ENCODE data around the gene MPND.

MPND gene

DNA sequence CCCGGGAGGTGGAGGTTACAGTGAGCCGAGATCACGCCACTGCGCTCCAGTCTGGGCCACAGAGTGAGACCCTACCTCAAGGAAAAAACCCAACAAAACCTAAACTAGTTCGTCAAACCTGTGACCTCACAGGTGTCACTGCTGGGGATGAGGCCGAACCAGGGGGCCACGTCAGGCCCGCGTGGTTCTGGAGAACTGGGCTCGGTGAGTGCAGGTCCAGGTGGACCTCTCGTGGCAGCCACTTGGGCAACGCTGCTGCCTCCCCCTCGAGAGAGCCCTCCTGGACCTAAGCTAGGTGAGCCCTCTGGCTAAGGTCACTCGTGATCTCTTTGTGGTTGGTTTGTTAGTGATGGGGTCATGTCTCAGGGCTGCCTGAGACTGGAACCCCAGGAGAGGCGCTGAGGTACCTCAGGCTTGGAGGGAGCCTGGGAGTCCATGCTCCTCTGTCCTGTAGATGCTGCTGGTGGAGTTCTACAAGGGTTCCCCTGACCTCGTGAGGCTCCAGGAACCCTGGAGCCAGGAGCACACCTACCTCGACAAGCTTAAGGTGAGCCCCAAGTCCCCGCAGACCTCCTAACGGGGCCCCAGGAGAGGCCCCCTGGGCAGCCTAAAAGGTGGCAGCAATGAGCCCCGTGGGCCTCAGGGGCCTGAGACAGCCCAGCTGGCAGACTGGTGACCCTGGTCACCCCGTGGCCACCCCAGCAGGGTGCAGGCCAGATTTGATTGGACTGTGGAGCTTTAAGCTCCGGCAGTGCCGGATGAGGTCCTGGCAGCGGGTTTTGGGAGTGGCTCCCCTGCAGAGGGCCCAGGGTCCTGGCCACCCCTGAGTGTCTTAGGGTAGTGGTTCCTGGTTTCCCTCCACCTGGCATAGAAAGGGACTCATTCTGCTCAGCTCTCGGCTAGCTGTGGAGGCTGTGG is 15.6 kb downstream of the MPND start:
- Mint-ChIP-seq H3K27me3 (ENCODE audit: low read depth) (no peaks in the 10 kb centered on the region), H3K36me3 (ENCODE audit: low read depth) (peaks cover 13% of the 10 kb centered on the region), H3K4me1 (peaks cover 8% of the 10 kb centered on the region), H3K4me3 (no peak overlapping the region), H3K27ac (no peak overlapping the region), H3K9me3 (no peaks in the 10 kb centered on the region)
- TF ChIP-seq CTCF (IDR thresholded peaks at IDR 0.05; ENCODE audit: unreplicated experiment in 3 of 3) = no peak

- peaks cover 13% of the 10 kb centered on the region for H3K36me3 Mint-ChIP-seq (ENCODE audit: low read depth)
- no peaks in the 10 kb centered on the region for H3K9me3 Mint-ChIP-seq
- H3K4me1 Mint-ChIP-seq = peaks cover 8% of the 10 kb centered on the region
- no peaks in the 10 kb centered on the region for H3K27me3 Mint-ChIP-seq (ENCODE audit: low read depth)
- no peak overlapping the region for H3K27ac Mint-ChIP-seq
- H3K4me3 Mint-ChIP-seq = no peak overlapping the region
- no peak for TF ChIP-seq CTCF (IDR thresholded peaks at IDR 0.05; ENCODE audit: unreplicated experiment in 3 of 3)
Observed at GRCh38 chr19:4359627-4360000, 16.3 kb downstream of the MPND start.

DNA sequence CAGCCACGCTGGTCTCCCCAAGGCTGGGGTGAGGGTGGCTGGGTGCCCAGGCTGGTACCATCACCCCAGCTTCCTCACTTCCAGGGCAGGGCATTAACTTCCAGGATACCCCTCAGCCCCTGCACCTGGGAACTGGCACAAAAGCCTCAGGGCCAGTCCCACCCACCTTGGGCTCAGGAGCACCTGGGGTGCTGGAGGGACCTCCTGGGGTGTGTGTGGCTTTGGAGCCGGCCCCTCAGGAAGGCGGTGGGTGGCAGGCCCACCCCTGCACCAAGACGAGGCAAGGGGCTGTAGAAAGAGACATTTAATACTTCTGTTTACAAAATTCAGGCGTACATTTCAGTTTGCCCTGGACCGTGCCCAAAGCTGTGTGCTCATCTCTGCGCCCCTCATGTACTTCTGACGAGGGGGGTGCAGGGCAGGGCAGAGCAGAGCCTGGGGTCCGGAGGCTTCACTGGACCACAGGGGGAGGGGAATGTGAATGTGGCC is 16.8 kb downstream of the MPND start:
- peak overlapping the region; percentile 44 to 81 (median 63) for H3K27ac Mint-ChIP-seq
- peaks cover 13% of the 10 kb centered on the region for H3K36me3 Mint-ChIP-seq (ENCODE audit: low read depth)
- no peak for TF ChIP-seq CTCF (IDR thresholded peaks at IDR 0.05; ENCODE audit: unreplicated experiment in 3 of 3)
- H3K4me1 Mint-ChIP-seq = peaks cover 8% of the 10 kb centered on the region
- no peaks in the 10 kb centered on the region for H3K27me3 Mint-ChIP-seq (ENCODE audit: low read depth)
- no peak overlapping the region for H3K4me3 Mint-ChIP-seq
- H3K9me3 Mint-ChIP-seq = no peaks in the 10 kb centered on the region

DNA sequence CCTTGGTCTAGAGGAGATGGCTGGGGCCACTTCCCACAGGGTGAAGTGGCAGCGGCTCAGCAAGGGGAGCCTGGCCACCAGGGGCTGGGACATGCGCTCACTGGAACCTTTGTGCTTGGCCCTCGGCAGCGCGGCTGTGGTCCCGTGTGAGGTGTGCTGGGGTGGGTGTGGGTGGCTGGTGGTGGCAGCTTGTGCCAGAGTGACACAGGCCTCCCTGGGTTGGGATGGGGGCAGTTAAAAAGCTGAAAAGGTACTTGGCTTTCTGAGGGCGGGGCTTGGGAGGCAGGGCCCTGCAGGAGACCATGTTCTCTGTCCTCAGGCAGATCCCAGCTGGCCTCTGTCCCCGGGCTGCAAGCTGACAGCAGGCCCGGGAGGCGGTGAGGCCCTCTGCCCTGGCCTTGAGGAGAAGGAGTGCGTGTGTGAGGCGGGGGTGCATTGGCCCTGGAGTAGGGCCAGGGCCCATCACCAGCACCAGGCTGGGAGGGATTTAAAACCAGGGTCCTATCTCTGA is 17.3 kb downstream of the MPND start:
- Mint-ChIP-seq H3K4me1 (peaks cover 8% of the 10 kb centered on the region), H3K27me3 (ENCODE audit: low read depth) (no peaks in the 10 kb centered on the region), H3K9me3 (no peaks in the 10 kb centered on the region), H3K4me3 (no peak overlapping the region), H3K27ac (peak overlapping the region; percentile 44 to 81 (median 63)), H3K36me3 (ENCODE audit: low read depth) (peaks cover 13% of the 10 kb centered on the region)
- no peak for TF ChIP-seq CTCF (IDR thresholded peaks at IDR 0.05; ENCODE audit: unreplicated experiment in 3 of 3)

DNA sequence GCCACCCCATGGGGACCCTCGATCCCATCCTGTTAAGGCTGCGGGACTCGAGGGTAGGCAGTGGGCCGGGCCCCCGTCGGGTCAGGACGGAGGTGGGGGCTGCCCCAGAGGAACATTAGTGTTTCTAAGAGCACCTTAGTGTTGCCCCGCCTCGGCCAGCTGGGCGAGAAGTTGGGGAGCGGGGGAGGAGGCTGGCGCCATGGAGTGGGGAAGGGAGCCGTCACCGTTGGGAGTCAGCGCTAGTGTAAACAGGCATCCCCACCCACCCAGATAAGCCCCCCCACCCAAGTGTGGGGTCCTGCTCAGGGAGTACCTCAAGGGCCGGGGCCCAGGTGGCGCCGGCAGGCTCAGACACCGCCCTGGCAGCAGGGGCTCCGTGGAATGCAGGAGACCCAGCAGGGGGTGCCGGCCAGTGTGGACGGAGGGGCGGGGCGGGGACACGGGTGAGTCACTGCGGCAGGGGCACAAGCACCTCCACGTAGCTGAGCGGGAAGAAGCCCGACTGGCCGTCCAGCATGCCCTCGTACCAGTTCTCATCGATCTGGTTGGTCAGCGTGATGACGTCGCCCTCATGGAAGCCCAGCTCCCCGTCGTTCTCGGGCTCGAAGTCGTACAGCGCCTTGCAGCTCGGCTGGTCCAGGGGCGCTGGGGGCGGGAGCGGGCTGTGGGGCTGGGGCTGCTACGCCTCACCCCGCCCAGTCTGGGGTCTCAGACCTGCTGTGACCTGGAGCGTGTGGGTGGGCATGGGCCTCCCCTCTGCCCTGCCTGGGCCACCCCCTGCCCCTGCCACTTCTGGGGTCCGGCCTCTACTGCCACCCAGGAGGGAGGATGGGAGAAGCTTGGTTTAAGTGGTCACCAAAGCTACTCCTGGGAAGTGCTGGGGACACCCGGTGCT is 18.0 kb downstream of the MPND start:
- peaks cover 8% of the 10 kb centered on the region for H3K4me1 Mint-ChIP-seq
- TF ChIP-seq CTCF (IDR thresholded peaks at IDR 0.05; ENCODE audit: unreplicated experiment in 3 of 3) = no peak
- peaks cover 13% of the 10 kb centered on the region for H3K36me3 Mint-ChIP-seq (ENCODE audit: low read depth)
- H3K9me3 Mint-ChIP-seq = no peaks in the 10 kb centered on the region
- H3K4me3 Mint-ChIP-seq = no peak overlapping the region
- H3K27ac Mint-ChIP-seq = peak overlapping the region in 2 of 3 experiments; percentile 63 to 81
- H3K27me3 Mint-ChIP-seq (ENCODE audit: low read depth) = no peaks in the 10 kb centered on the region
